Esophagus squamous epithelium (tissue), 4 donors: Measurements from ENCODE around the gene CGB5.

Experiments
- CTCF ChIP-seq, 6 experiments: fragments of 450-650 bp in 4 of 6; fragments of 200-600 bp in 2 of 6; sonication (generic) in 2 of 6; IDR thresholded peaks; one replicate each; pipeline ENCODE4 v1.5.1; 2016 to 2019; ENCODE audit warnings: antibody characterized with exemption in 6 of 6, mild to moderate bottlenecking in 4 of 6, moderate library complexity in 4 of 6
- POLR2A ChIP-seq, 4 donors: fragments of 450-650 bp; IDR thresholded peaks; one replicate each; pipeline ENCODE4 v1.6.1; 2017; ENCODE audit warnings: antibody characterized with exemption in 4 of 4, mild to moderate bottlenecking in 4 of 4, moderate library complexity in 3 of 4

GRCh38 chr19:49014870-49015255, 28.8 kb upstream of the CGB5 start:
- TF ChIP-seq CTCF (IDR thresholded peaks at IDR 0.05): no peak
- TF ChIP-seq POLR2A (IDR thresholded peaks at IDR 0.05): no peak
